ENCODE results near the gene CRIM1.

The CRIM1 gene

GRCh38 chr2:36559221-36559942 is 203.8 kb downstream of the CRIM1 start:
- DNase-seq (ENCODE audit: low read depth) = no peak

GRCh38 chr2:36560726-36561125 is 205.1 kb downstream of the CRIM1 start:
- no peak for DNase-seq (ENCODE audit: low read depth)

GRCh38 chr2:36561237-36561944 is 205.8 kb downstream of the CRIM1 start:
- no peak for DNase-seq (ENCODE audit: low read depth)

GRCh38 chr2:36562240-36562639 is 206.7 kb downstream of the CRIM1 start:
- no peak for DNase-seq (ENCODE audit: low read depth)

GRCh38 chr2:36562973-36563532 is 207.5 kb downstream of the CRIM1 start:
- DNase-seq (ENCODE audit: low read depth) = no peak

GRCh38 chr2:36564377-36564930 is 208.9 kb downstream of the CRIM1 start:
- no peak for DNase-seq (ENCODE audit: low read depth)

- no peak for DNase-seq (ENCODE audit: low read depth)
Measured at GRCh38 chr2:36565712-36566111, 210.1 kb downstream of the CRIM1 start.

GRCh38 chr2:36566887-36567286 is 211.3 kb downstream of the CRIM1 start:
- no peak for DNase-seq (ENCODE audit: low read depth)

- no peak for DNase-seq (ENCODE audit: low read depth)
Measured at GRCh38 chr2:36567711-36568408, 212.3 kb downstream of the CRIM1 start.

GRCh38 chr2:36568516-36569246 is 213.1 kb downstream of the CRIM1 start:
- DNase-seq (ENCODE audit: low read depth) = no peak

- no peak for DNase-seq (ENCODE audit: low read depth)
Measured at GRCh38 chr2:36569267-36569856, 213.8 kb downstream of the CRIM1 start.

- DNase-seq (ENCODE audit: low read depth) = no peak
Measured at GRCh38 chr2:36570416-36570815, 214.8 kb downstream of the CRIM1 start.

GRCh38 chr2:36572054-36572718 is 216.6 kb downstream of the CRIM1 start:
- DNase-seq (ENCODE audit: low read depth) = no peak

- DNase-seq (ENCODE audit: low read depth) = no peak
Measured at GRCh38 chr2:36572719-36573059, 217.1 kb downstream of the CRIM1 start.

GRCh38 chr2:36573165-36573564 is 217.6 kb downstream of the CRIM1 start:
- no peak for DNase-seq (ENCODE audit: low read depth)

GRCh38 chr2:36574560-36574959 is 219.0 kb downstream of the CRIM1 start:
- DNase-seq (ENCODE audit: low read depth) = no peak

GRCh38 chr2:36577884-36578283 is 222.3 kb downstream of the CRIM1 start:
- DNase-seq (ENCODE audit: low read depth) = no peak

GRCh38 chr2:36578343-36579296 is 223.0 kb downstream of the CRIM1 start:
- DNase-seq (ENCODE audit: low read depth) = no peak

- no peak for DNase-seq (ENCODE audit: low read depth)
Measured at GRCh38 chr2:36579297-36579664, 223.7 kb downstream of the CRIM1 start.

GRCh38 chr2:36582538-36582937 is 227.0 kb downstream of the CRIM1 start:
- no peak for DNase-seq (ENCODE audit: low read depth)

All from activated T-cell treated with anti-CD3 and anti-CD28 coated beads for 1 hour (primary cell).